Measurements from ENCODE around the gene VIM. TPM values are rescaled to one million over a fixed set of nuclear protein-coding genes. Genes with fewer than 3 reads are reported as not detected.

VIM gene
- total RNA-seq, 2 experiments from 2014 or later, result 590 to 602 TPM

DNA sequence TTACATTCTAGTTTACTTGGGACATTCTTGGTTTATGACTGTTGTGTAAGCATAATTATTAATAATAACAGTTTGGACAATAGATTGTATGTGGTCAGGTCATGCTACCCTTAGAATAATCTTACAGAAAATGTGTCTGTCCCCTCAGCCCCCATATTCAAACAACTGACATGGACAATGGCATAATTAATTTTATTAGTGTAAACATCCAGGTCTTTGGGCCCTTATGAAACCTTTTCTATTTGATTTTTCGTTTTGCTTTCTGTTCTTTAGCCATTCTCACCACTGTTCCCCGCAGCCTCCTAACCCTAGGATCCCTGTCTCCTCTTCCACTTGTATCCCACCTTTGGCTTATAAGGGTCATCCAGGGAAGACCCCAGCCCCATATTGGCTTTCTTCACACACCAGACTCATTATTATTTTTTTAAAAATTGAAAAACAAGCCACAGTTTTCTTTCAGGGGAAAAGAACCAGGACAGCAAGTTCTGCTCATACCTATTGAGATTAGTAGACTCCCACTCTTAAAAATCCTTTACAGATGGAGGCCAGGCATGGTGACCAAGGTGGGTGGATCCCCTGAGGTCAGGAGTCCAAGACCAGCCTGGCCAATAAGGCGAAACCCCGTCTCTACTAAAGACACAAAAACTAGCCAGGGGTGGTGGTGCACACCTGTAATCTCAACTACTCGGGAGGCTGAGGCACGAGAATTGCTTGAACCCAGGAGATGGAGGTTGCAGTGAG lies 11.5 kb downstream of the VIM start:
- H3K4me3 Mint-ChIP-seq, result no peak overlapping the region
- no peaks in the 10 kb centered on the region for H3K9me3 Mint-ChIP-seq
- ATAC-seq (no peak), DNase-seq (no peak)
- H3K4me1 Mint-ChIP-seq (ENCODE audit: low read depth), result peaks cover 23% of the 10 kb centered on the region
- intact Hi-C loops (cut with micrococcal nuclease), result loop anchor here (10.0 kb wide), 1 partner anchor 405 kb away; the partner anchor contains the start of gene STAM
- TF ChIP-seq, protein P1, sequence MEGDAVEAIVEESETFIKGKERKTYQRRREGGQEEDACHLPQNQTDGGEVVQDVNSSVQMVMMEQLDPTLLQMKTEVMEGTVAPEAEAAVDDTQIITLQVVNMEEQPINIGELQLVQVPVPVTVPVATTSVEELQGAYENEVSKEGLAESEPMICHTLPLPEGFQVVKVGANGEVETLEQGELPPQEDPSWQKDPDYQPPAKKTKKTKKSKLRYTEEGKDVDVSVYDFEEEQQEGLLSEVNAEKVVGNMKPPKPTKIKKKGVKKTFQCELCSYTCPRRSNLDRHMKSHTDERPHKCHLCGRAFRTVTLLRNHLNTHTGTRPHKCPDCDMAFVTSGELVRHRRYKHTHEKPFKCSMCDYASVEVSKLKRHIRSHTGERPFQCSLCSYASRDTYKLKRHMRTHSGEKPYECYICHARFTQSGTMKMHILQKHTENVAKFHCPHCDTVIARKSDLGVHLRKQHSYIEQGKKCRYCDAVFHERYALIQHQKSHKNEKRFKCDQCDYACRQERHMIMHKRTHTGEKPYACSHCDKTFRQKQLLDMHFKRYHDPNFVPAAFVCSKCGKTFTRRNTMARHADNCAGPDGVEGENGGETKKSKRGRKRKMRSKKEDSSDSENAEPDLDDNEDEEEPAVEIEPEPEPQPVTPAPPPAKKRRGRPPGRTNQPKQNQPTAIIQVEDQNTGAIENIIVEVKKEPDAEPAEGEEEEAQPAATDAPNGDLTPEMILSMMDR (IDR thresholded peaks at IDR 0.05), result no peak
- no peak overlapping the region for H3K27ac Mint-ChIP-seq
- ChIA-PET CTCF (interaction anchor here (0.6 kb wide), 1 partner anchor 18 kb away, joined by 3 read pairs; no protein-coding TSS in a partner anchor), POLR2A (no interaction called here)
- no peaks in the 10 kb centered on the region for H3K27me3 Mint-ChIP-seq
- H3K36me3 Mint-ChIP-seq (ENCODE audit: low read depth), result peaks cover 24% of the 10 kb centered on the region

DNA sequence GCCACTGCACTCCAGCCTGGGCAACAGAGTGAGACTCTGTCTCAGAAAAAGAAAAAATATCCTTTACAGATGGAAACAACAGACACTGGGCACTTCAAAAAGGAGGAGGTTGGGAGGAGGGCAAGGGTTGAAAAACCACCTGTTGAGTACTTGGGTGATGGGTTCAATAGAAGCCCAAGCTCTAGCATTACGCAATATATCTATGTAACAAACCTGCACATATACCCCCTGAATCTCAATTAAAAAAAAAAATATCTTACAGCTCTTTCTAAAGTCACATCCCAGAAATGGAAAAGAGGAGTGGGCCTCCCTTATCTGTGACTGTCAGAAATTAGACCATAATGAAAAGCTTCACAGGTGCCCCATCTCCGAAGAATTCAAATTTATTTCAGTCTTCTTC lies 12.1 kb downstream of the VIM start:
- intact Hi-C loops (cut with micrococcal nuclease), result no loop called here
- ATAC-seq (no peak), DNase-seq (no peak)
- ChIA-PET POLR2A (no interaction called here), CTCF (interaction anchor here (0.6 kb wide), 1 partner anchor 17 kb away, joined by 3 read pairs; no protein-coding TSS in a partner anchor)
- no peak overlapping the region for H3K27ac Mint-ChIP-seq
- H3K4me1 Mint-ChIP-seq (ENCODE audit: low read depth), result peaks cover 18% of the 10 kb centered on the region
- TF ChIP-seq, protein P1 (IDR thresholded peaks at IDR 0.05), result no peak
- H3K27me3 Mint-ChIP-seq, result no peaks in the 10 kb centered on the region
- H3K4me3 Mint-ChIP-seq, result no peak overlapping the region
- H3K9me3 Mint-ChIP-seq, result no peaks in the 10 kb centered on the region
- peaks cover 18% of the 10 kb centered on the region for H3K36me3 Mint-ChIP-seq (ENCODE audit: low read depth)

DNA sequence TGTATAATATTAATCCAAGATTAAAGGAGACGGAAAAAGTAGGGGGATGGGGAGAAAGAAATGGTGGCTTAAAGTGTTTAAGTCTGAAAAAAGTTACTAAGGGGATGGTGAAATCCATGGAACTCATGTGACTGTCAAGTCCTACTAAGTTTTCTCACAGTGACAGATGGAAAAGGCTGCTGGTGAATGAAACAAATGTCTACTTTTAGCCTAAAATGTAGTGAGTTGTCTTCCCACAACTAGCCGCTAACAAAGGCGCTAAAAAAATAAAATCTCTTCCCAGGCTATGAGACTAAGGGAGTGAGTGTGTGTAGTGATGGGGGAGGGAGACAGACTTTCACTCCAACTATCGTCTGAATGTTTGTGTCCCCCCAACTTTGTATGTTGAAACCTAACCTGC lies 12.6 kb downstream of the VIM start:
- Mint-ChIP-seq H3K9me3 (no peaks in the 10 kb centered on the region), H3K27me3 (no peaks in the 10 kb centered on the region), H3K27ac (no peak overlapping the region), H3K4me3 (no peak overlapping the region), H3K36me3 (ENCODE audit: low read depth) (peaks cover 13% of the 10 kb centered on the region), H3K4me1 (ENCODE audit: low read depth) (peaks cover 13% of the 10 kb centered on the region)
- ATAC-seq, result no peak
- DNase-seq, result no peak
- intact Hi-C loops (cut with micrococcal nuclease), result no loop called here
- TF ChIP-seq, protein P1 (IDR thresholded peaks at IDR 0.05), result no peak
- ChIA-PET POLR2A (no interaction called here), CTCF (no interaction called here)

DNA sequence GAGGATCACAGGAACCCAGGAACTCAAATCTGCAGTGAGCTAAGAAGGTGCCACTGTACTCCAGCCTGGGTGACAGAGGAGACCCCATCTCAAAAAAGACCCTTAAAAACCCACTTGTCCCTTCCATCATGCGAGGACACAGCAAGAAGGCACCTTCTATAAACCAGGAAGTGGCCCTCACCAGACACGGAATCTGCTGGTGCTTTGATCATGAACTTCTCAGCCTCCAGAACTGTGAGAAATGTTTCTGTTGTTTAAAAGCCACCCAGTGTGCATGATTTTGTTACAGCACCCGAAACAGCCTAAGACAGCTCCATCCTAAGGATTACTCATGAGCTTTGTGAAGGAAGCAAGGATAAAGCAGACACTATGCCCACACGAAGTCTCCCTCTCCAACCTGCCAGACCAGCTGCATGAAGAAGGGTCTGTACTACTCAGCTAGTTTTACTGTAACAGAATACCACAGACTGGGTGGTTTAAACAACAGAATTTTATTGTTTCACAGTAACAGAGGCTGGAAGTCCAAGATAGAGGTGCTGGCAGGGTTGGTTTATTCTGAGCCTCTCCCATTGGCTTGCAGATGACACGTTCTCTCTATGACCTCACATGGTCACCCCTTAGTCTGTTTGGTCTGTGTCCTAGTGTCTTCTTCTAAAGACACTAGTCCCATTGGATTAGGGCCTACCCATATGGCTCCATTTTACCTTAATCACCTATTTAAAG lies 13.7 kb downstream of the VIM start:
- DNase-seq (no peak), ATAC-seq (peak; percentile 24)
- POLR2A ChIA-PET, result interaction anchor here (0.6 to 1.2 kb wide), 2 partner anchors 8 to 11 kb away, joined by 3 read pairs; no protein-coding TSS in a partner anchor
- peaks cover 7% of the 10 kb centered on the region for H3K4me1 Mint-ChIP-seq (ENCODE audit: low read depth)
- no peaks in the 10 kb centered on the region for H3K9me3 Mint-ChIP-seq
- H3K4me3 Mint-ChIP-seq, result no peak overlapping the region
- H3K36me3 Mint-ChIP-seq (ENCODE audit: low read depth), result peaks cover 2% of the 10 kb centered on the region
- H3K27ac Mint-ChIP-seq, result peak overlapping the region; percentile 45
- CTCF ChIA-PET, result interaction anchor here (1.4 to 1.6 kb wide), 2 partner anchors 12 to 15 kb away, joined by 3 to 6 read pairs; no protein-coding TSS in a partner anchor
- H3K27me3 Mint-ChIP-seq, result no peaks in the 10 kb centered on the region
- TF ChIP-seq, protein P1 (IDR thresholded peaks at IDR 0.05), result no peak
- intact Hi-C loops (cut with micrococcal nuclease), result no loop called here

All from activated CD8-positive, alpha-beta T cell treated with anti-CD3 and anti-CD28 coated beads for 36 hours (primary cell).